ENCODE results near the gene OR5T1. TPM values are rescaled to one million over a fixed set of nuclear protein-coding genes. Genes with fewer than 3 reads are reported as not detected.

OR5T1 gene
- total RNA-seq, 1 donor from 2014 or later, result not detected

DNA sequence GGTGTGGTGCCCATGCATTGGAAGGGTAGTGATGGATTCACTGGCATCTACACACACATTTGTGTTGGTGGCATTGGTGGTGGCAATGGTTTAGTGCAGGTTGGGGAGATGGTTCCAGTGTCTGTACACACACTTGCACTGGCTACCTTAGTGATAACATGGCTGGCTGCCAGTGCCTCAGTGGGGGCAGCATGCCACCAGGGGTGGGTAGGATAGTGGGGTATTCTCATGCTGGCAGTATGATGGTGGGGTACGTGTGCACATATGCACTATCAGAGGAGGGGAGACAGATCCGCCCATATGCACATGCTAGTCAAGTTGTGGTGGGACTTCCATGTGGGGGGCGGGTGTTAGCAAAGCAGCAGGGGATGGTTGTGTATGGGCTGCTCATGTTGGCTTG is 33.9 kb downstream of the OR5T1 start:
- Histone ChIP-seq H3K4me2 (no peak overlapping the region), H3K9ac (no peak overlapping the region), H3K4me3 (no peak overlapping the region), H3K4me1 (no peaks in the 10 kb centered on the region), H3K27me3 (no peaks in the 10 kb centered on the region), H3K79me2 (ENCODE audit: low read depth) (no peaks in the 10 kb centered on the region), H3K9me3 (ENCODE audit: low read depth) (no peaks in the 10 kb centered on the region), H3K27ac (no peak overlapping the region), H3K36me3 (no peaks in the 10 kb centered on the region), H3F3A (ENCODE audit: low read depth) (no peaks in the 10 kb centered on the region), H4K20me1 (ENCODE audit: low read depth) (no peaks in the 10 kb centered on the region), H2AFZ (replicated peaks) (no peak overlapping the region)
- no peak for TF ChIP-seq EZH2phosphoT487 (IDR thresholded peaks at IDR 0.05)
- TF ChIP-seq EZH2 (IDR thresholded peaks at IDR 0.05), result no peak
- TF ChIP-seq, protein P1, sequence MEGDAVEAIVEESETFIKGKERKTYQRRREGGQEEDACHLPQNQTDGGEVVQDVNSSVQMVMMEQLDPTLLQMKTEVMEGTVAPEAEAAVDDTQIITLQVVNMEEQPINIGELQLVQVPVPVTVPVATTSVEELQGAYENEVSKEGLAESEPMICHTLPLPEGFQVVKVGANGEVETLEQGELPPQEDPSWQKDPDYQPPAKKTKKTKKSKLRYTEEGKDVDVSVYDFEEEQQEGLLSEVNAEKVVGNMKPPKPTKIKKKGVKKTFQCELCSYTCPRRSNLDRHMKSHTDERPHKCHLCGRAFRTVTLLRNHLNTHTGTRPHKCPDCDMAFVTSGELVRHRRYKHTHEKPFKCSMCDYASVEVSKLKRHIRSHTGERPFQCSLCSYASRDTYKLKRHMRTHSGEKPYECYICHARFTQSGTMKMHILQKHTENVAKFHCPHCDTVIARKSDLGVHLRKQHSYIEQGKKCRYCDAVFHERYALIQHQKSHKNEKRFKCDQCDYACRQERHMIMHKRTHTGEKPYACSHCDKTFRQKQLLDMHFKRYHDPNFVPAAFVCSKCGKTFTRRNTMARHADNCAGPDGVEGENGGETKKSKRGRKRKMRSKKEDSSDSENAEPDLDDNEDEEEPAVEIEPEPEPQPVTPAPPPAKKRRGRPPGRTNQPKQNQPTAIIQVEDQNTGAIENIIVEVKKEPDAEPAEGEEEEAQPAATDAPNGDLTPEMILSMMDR (IDR thresholded peaks at IDR 0.05), result no peak
- Mint-ChIP-seq H3K27me3 (ENCODE audit: insufficient read depth, low read depth) (no peaks in the 10 kb centered on the region), H3K4me1 (no peaks in the 10 kb centered on the region), H3K36me3 (no peaks in the 10 kb centered on the region), H3K27ac (no peak overlapping the region), H3K9me3 (no peaks in the 10 kb centered on the region), H3K4me3 (no peak overlapping the region)
- no peak for DNase-seq (ENCODE audit: low spot score)

DNA sequence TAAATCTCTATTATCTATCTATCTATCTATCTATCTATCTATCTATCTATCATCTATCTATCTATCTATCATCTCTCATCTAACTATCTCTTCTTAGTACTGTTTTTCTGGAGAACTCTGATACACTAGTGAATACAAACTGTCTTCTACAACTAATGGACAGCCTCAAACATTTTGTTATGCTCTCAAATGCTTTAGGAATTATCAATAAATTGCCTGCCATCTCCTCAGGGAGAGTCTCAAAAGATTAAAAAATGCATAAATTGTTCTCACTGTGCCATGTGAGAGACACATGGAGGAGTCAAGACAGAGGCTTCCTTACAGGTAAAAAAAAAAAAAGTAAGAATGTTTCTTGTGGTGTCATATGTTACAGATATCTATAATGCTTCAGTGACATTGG is 40.9 kb downstream of the OR5T1 start, which contains the start of gene OR8K3:
TSS of gene OR8K3 (plus strand) at position 301 of the 400 bp plus-strand sequence. CDS start 3,163 bp downstream, outside the sequence.
- Histone ChIP-seq H3K4me1 (no peaks in the 10 kb centered on the region), H3K27ac (no peak within 1 kb of the TSS), H3K4me3 (no peak within 1 kb of the TSS), H3K27me3 (no peaks in the 10 kb centered on the region), H3K9ac (no peak within 1 kb of the TSS), H3F3A (ENCODE audit: low read depth) (no peaks in the 10 kb centered on the region), H3K79me2 (ENCODE audit: low read depth) (no peaks in the 10 kb centered on the region), H2AFZ (replicated peaks) (no peak within 1 kb of the TSS), H3K4me2 (no peak within 1 kb of the TSS), H4K20me1 (ENCODE audit: low read depth) (no peaks in the 10 kb centered on the region), H3K9me3 (ENCODE audit: low read depth) (no peaks in the 10 kb centered on the region), H3K36me3 (no peaks in the 10 kb centered on the region)
- H3K27me3 Mint-ChIP-seq (ENCODE audit: insufficient read depth, low read depth), result no peaks in the 10 kb centered on the region
- TF ChIP-seq, protein P1 (IDR thresholded peaks at IDR 0.05), result no peak
- TF ChIP-seq EZH2phosphoT487 (IDR thresholded peaks at IDR 0.05) (no peak), EZH2 (IDR thresholded peaks at IDR 0.05) (no peak)
- H3K27ac Mint-ChIP-seq, result no peak within 1 kb of the TSS
- no peak for DNase-seq (ENCODE audit: low spot score)
- no peak within 1 kb of the TSS for H3K4me3 Mint-ChIP-seq
- no peaks in the 10 kb centered on the region for H3K9me3 Mint-ChIP-seq
- H3K36me3 Mint-ChIP-seq, result no peaks in the 10 kb centered on the region
- no peaks in the 10 kb centered on the region for H3K4me1 Mint-ChIP-seq

Other genes with a start within 250 kb of the OR5T1 start
- gene OR5AS1, start 246.5 kb upstream of the OR5T1 start, total RNA-seq (ENCODE audit: low replicate concordance), result not detected in 2 replicates
- gene OR8I2, start 180.8 kb upstream of the OR5T1 start, total RNA-seq (ENCODE audit: low replicate concordance), result not detected in 2 replicates
- not detected in 2 replicates for gene OR8H2, start 170.5 kb upstream of the OR5T1 start, total RNA-seq (ENCODE audit: low replicate concordance)
- not detected in 2 replicates for gene OR8H3, start 151.8 kb upstream of the OR5T1 start, total RNA-seq (ENCODE audit: low replicate concordance)
- gene OR8J3, start 134.0 kb upstream of the OR5T1 start, total RNA-seq (ENCODE audit: low replicate concordance), result not detected in 2 replicates
- gene OR8K5, start 113.8 kb upstream of the OR5T1 start, total RNA-seq (ENCODE audit: low replicate concordance), result not detected in 2 replicates
- not detected in 2 replicates for gene OR5J2, start 97.5 kb upstream of the OR5T1 start, total RNA-seq (ENCODE audit: low replicate concordance)
- gene OR5T2, start 39.9 kb upstream of the OR5T1 start, total RNA-seq (ENCODE audit: low replicate concordance), result not detected in 2 replicates
- not detected in 2 replicates for gene OR5T3, start 21.9 kb upstream of the OR5T1 start, total RNA-seq (ENCODE audit: low replicate concordance)
- gene OR8H1, start 18.1 kb downstream of the OR5T1 start, total RNA-seq (ENCODE audit: low replicate concordance), result not detected in 2 replicates
- not detected in 2 replicates for gene OR8K3, start 41.0 kb downstream of the OR5T1 start, total RNA-seq (ENCODE audit: low replicate concordance)
- gene OR8K1, start 71.9 kb downstream of the OR5T1 start, total RNA-seq (ENCODE audit: low replicate concordance), result not detected in 2 replicates
- not detected in 2 replicates for gene OR8J1, start 80.1 kb downstream of the OR5T1 start, total RNA-seq (ENCODE audit: low replicate concordance)
- not detected in 2 replicates for gene OR8U1, start 101.5 kb downstream of the OR5T1 start, total RNA-seq (ENCODE audit: low replicate concordance)
- gene OR5AL1, start 138.5 kb downstream of the OR5T1 start, total RNA-seq (ENCODE audit: low replicate concordance), result not detected in 2 replicates
- gene OR5M3, start 199.2 kb downstream of the OR5T1 start, total RNA-seq (ENCODE audit: low replicate concordance), result not detected in 2 replicates
- gene OR5M8, start 217.2 kb downstream of the OR5T1 start, total RNA-seq (ENCODE audit: low replicate concordance), result not detected in 2 replicates

All from neural progenitor cell (in vitro differentiated cells).